ENCODE measurements around the gene CSRP1.
"Not testable (repeated sequence)": the region's sequence is repeated elsewhere in the genome, so short reads cannot be mapped to it uniquely, and the experiment has no call there.

Gene CSRP1

GRCh38 chr1:201551877-201552731 lies 45.2 kb upstream of the CSRP1 start:
- in situ Hi-C loops (cut with HindIII; ENCODE audit: low sequenced_read_pairs): no loop called here
- TF ChIP-seq CTCF (IDR thresholded peaks at IDR 0.05; ENCODE audit: low read depth, low read length): no peak
- peak; percentile 73 for DNase-seq (ENCODE audit: low read depth, low spot score)
- H3K4me3 ChIP-seq (ENCODE audit: low read depth, low read length): no peak overlapping the region

- in situ Hi-C loops (cut with HindIII; ENCODE audit: low sequenced_read_pairs): no loop called here
Measured at GRCh38 chr1:201551096-201551495, 44.2 kb upstream of the CSRP1 start.

GRCh38 chr1:201549522-201549921 lies 42.6 kb upstream of the CSRP1 start:
- H3K4me3 ChIP-seq (ENCODE audit: low read depth, low read length); in situ Hi-C loops (cut with HindIII; ENCODE audit: low sequenced_read_pairs); DNase-seq (ENCODE audit: low read depth, low spot score): not testable (repeated sequence)

More at GRCh38 chr1:201551096-201551495, 44.2 kb upstream of the CSRP1 start:
- no peak overlapping the region for H3K4me3 ChIP-seq (ENCODE audit: low read depth, low read length)
- no peak for TF ChIP-seq CTCF (IDR thresholded peaks at IDR 0.05; ENCODE audit: low read depth, low read length)
- no peak for DNase-seq (ENCODE audit: low read depth, low spot score)

- in situ Hi-C loops (cut with HindIII; ENCODE audit: low sequenced_read_pairs): no loop called here
- no peak for TF ChIP-seq CTCF (IDR thresholded peaks at IDR 0.05; ENCODE audit: low read depth, low read length)
- no peak overlapping the region for H3K4me3 ChIP-seq (ENCODE audit: low read depth, low read length)
- no peak for DNase-seq (ENCODE audit: low read depth, low spot score)
Measured at GRCh38 chr1:201545851-201546492, 39.0 kb upstream of the CSRP1 start.

- no peak for TF ChIP-seq CTCF (IDR thresholded peaks at IDR 0.05; ENCODE audit: low read depth, low read length)
- no peak for DNase-seq (ENCODE audit: low read depth, low spot score)
- in situ Hi-C loops (cut with HindIII; ENCODE audit: low sequenced_read_pairs): no loop called here
- H3K4me3 ChIP-seq (ENCODE audit: low read depth, low read length): no peak overlapping the region
Measured at GRCh38 chr1:201544710-201545109, 37.8 kb upstream of the CSRP1 start.

GRCh38 chr1:201543871-201544642 lies 37.1 kb upstream of the CSRP1 start:
- no peak for TF ChIP-seq CTCF (IDR thresholded peaks at IDR 0.05; ENCODE audit: low read depth, low read length)
- in situ Hi-C loops (cut with HindIII; ENCODE audit: low sequenced_read_pairs): no loop called here
- no peak overlapping the region for H3K4me3 ChIP-seq (ENCODE audit: low read depth, low read length)
- no peak for DNase-seq (ENCODE audit: low read depth, low spot score)
